ENCODE data around the gene TEX10.

DNA sequence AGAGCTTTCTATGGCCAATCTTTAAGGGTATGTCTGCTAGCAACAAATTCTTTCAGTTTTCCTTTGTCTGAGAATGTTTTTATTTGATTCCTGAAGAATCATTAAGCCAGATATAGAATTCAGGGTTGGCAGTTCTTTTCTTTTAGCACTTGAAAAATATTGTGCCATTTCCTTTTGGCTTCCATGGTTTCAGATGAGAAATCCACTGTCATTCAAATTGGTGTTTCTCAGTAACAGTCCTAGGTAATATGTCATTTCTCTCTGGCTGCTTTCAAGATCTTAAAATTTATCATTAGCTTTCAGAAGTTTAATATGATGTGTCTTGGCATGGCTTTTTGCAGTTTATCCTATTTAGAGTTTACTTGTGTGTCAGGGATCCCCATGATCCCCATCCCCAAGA lies 67.7 kb downstream of the TEX10 start:
- TF ChIP-seq CTCF (IDR thresholded peaks at IDR 0.05; ENCODE audit: insufficient read depth, low read length) (no peak), POLR2AphosphoS5 (IDR thresholded peaks at IDR 0.05; ENCODE audit: low read depth) (no peak), GABPA (IDR thresholded peaks at IDR 0.05; ENCODE audit: low read depth) (no peak), SPI1 (IDR thresholded peaks at IDR 0.05; ENCODE audit: borderline replicate concordance, low read depth) (no peak)
- TF ChIP-seq, protein P1, sequence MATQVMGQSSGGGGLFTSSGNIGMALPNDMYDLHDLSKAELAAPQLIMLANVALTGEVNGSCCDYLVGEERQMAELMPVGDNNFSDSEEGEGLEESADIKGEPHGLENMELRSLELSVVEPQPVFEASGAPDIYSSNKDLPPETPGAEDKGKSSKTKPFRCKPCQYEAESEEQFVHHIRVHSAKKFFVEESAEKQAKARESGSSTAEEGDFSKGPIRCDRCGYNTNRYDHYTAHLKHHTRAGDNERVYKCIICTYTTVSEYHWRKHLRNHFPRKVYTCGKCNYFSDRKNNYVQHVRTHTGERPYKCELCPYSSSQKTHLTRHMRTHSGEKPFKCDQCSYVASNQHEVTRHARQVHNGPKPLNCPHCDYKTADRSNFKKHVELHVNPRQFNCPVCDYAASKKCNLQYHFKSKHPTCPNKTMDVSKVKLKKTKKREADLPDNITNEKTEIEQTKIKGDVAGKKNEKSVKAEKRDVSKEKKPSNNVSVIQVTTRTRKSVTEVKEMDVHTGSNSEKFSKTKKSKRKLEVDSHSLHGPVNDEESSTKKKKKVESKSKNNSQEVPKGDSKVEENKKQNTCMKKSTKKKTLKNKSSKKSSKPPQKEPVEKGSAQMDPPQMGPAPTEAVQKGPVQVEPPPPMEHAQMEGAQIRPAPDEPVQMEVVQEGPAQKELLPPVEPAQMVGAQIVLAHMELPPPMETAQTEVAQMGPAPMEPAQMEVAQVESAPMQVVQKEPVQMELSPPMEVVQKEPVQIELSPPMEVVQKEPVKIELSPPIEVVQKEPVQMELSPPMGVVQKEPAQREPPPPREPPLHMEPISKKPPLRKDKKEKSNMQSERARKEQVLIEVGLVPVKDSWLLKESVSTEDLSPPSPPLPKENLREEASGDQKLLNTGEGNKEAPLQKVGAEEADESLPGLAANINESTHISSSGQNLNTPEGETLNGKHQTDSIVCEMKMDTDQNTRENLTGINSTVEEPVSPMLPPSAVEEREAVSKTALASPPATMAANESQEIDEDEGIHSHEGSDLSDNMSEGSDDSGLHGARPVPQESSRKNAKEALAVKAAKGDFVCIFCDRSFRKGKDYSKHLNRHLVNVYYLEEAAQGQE (IDR thresholded peaks at IDR 0.05; ENCODE audit: insufficient replicate concordance, low read depth), result no peak

Data from HL-60 (cell line).